MM.1S (cell line): ENCODE results near the gene RNGTT.

Experiments
- DNase-seq: peaks from one replicate; pipeline ENCODE4 v3.0.0-alpha.2; 2015
- H2AFZ ChIP-seq: fragments of 300-600 bp; sonication (generic); 2 replicates; pipeline ENCODE4 v1.6.0; 2016; ENCODE audit warnings: antibody characterized with exemption, low read length
- H3F3A ChIP-seq: fragments of 300-600 bp; sonication (generic); 2 replicates; pipeline ENCODE4 v1.6.1; 2016; ENCODE audit warnings: mild to moderate bottlenecking, antibody characterized with exemption, low read length, moderate library complexity, mixed read lengths; ENCODE audit not compliant: insufficient read depth
- H3K27ac ChIP-seq: fragments of 300-600 bp; sonication (generic); 2 replicates; pipeline ENCODE4 v1.5.1; 2016; ENCODE audit warnings: mild to moderate bottlenecking, low read length
- H3K27me3 ChIP-seq: fragments of 300-600 bp; sonication (generic); replicated peaks from 2 replicates; pipeline ENCODE4 v1.6.0; 2016; ENCODE audit warnings: low read length; ENCODE audit not compliant: insufficient read depth
- H3K36me3 ChIP-seq: fragments of 300-600 bp; sonication (generic); replicated peaks from 2 replicates; pipeline ENCODE4 v1.6.1; 2016; ENCODE audit warnings: mild to moderate bottlenecking, low read length, mixed read lengths; ENCODE audit not compliant: insufficient read depth
- H3K4me1 ChIP-seq: fragments of 300-600 bp; sonication (generic); 2 replicates; pipeline ENCODE4 v1.6.1; 2016; ENCODE audit warnings: low read length, mixed read lengths
- H3K4me2 ChIP-seq: fragments of 300-600 bp; sonication (generic); 2 replicates; pipeline ENCODE4 v1.6.0; 2016; ENCODE audit warnings: low read depth, low read length
- H3K4me3 ChIP-seq: fragments of 300-600 bp; sonication (generic); 2 replicates; pipeline ENCODE4 v1.5.1; 2016; ENCODE audit warnings: low read length, mixed read lengths
- H3K79me2 ChIP-seq: fragments of 300-600 bp; sonication (generic); 2 replicates; pipeline ENCODE4 v1.6.1; 2016; ENCODE audit warnings: mixed run types, low read length, mixed read lengths
- H3K9ac ChIP-seq: fragments of 300-600 bp; sonication (generic); 2 replicates; pipeline ENCODE4 v1.6.1; 2016; ENCODE audit warnings: low read length, mixed read lengths
- H3K9me2 ChIP-seq: fragments of 300-600 bp; sonication (generic); replicated peaks from 2 replicates; pipeline ENCODE4 v1.6.1; 2016; ENCODE audit warnings: mild to moderate bottlenecking, low read length, mixed read lengths; ENCODE audit not compliant: insufficient read depth
- H3K9me3 ChIP-seq: fragments of 300-600 bp; sonication (generic); replicated peaks from 2 replicates; pipeline ENCODE4 v1.6.1; 2016; ENCODE audit warnings: mild to moderate bottlenecking, low read length, mixed read lengths; ENCODE audit not compliant: insufficient read depth
- H4K20me1 ChIP-seq: fragments of 300-600 bp; sonication (generic); 2 replicates; pipeline ENCODE4 v1.6.1; 2016; ENCODE audit warnings: mild to moderate bottlenecking, low read length, moderate library complexity, mixed read lengths; ENCODE audit not compliant: insufficient read depth
- EZH2 ChIP-seq: fragments of 300-600 bp; sonication (generic); optimal IDR thresholded peaks from 2 replicates; pipeline ENCODE3; 2017; ENCODE audit warnings: low read depth, mild to moderate bottlenecking, antibody characterized with exemption, low read length, mixed read lengths
- EZH2phosphoT487 ChIP-seq: fragments of 300-600 bp; sonication (generic); IDR thresholded peaks from 2 replicates; pipeline ENCODE4 v1.6.1; 2018; ENCODE audit warnings: antibody characterized with exemption, low read length
- TF ChIP-seq, protein P1 (sequence below): fragments of 300-600 bp; sonication (generic); IDR thresholded peaks from 2 replicates; pipeline ENCODE4 v1.5.1; 2016; ENCODE audit warnings: antibody characterized with exemption, low read length, mixed read lengths

RNGTT gene

DNA sequence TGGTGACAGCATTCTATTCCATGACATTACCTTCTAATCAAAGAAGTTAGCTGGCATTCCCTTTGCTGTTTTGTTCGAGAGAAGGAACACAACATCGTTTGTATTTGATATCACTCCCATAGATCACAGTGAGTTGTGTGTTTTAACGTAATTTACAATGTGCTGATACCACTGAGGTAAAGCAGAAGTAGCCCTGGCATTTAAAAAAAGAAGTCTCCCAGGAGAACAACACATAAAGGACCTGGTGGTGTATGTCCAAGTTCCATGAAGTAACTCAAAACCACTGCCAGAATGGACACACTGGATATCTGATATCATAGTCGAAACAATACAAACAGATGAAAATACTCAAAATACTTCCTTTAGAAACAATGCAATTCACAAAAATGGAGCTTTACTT, 351.7 kb downstream of the RNGTT start:
- Histone ChIP-seq H3K36me3 (0 out of 2 replicates have a peak, but pooled peaks cover 3% of the 10 kb centered on the region), H3F3A (peaks cover 11% of the 10 kb centered on the region; the same call in 1 of the 2 replicates), H3K27ac (no peak overlapping the region), H3K4me3 (no peak overlapping the region), H3K9ac (no peak overlapping the region), H2AFZ (no peak overlapping the region), H3K27me3 (no peaks in the 10 kb centered on the region), H3K79me2 (no peaks in the 10 kb centered on the region), H3K9me3 (no peaks in the 10 kb centered on the region), H3K4me2 (no peak overlapping the region), H3K4me1 (peaks cover 9% of the 10 kb centered on the region), H3K9me2 (no peaks in the 10 kb centered on the region), H4K20me1 (no peaks in the 10 kb centered on the region)
- TF ChIP-seq EZH2phosphoT487 (no peak), EZH2 (no peak)
- TF ChIP-seq, protein P1, sequence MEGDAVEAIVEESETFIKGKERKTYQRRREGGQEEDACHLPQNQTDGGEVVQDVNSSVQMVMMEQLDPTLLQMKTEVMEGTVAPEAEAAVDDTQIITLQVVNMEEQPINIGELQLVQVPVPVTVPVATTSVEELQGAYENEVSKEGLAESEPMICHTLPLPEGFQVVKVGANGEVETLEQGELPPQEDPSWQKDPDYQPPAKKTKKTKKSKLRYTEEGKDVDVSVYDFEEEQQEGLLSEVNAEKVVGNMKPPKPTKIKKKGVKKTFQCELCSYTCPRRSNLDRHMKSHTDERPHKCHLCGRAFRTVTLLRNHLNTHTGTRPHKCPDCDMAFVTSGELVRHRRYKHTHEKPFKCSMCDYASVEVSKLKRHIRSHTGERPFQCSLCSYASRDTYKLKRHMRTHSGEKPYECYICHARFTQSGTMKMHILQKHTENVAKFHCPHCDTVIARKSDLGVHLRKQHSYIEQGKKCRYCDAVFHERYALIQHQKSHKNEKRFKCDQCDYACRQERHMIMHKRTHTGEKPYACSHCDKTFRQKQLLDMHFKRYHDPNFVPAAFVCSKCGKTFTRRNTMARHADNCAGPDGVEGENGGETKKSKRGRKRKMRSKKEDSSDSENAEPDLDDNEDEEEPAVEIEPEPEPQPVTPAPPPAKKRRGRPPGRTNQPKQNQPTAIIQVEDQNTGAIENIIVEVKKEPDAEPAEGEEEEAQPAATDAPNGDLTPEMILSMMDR, result no peak
- no peak for DNase-seq

GRCh38 chr6:88609983-88610382, 353.4 kb downstream of the RNGTT start:
- no peaks in the 10 kb centered on the region for H4K20me1 ChIP-seq
- H3K27me3 ChIP-seq, result no peaks in the 10 kb centered on the region
- DNase-seq, result no peak
- no peaks in the 10 kb centered on the region for H3K9me2 ChIP-seq
- peaks cover 5% of the 10 kb centered on the region for H3K4me1 ChIP-seq
- no peak overlapping the region for H3K4me2 ChIP-seq
- no peak overlapping the region for H3K4me3 ChIP-seq
- H3K27ac ChIP-seq, result no peak overlapping the region
- 0 out of 2 replicates have a peak, but pooled peaks cover 3% of the 10 kb centered on the region for H3F3A ChIP-seq
- no peaks in the 10 kb centered on the region for H3K79me2 ChIP-seq
- H3K9ac ChIP-seq, result no peak overlapping the region
- TF ChIP-seq EZH2phosphoT487, result no peak
- TF ChIP-seq, protein P1, result no peak
- TF ChIP-seq EZH2, result no peak
- 0 out of 2 replicates have a peak, but pooled peaks cover 3% of the 10 kb centered on the region for H3K36me3 ChIP-seq
- H2AFZ ChIP-seq, result no peak overlapping the region
- no peaks in the 10 kb centered on the region for H3K9me3 ChIP-seq

DNA sequence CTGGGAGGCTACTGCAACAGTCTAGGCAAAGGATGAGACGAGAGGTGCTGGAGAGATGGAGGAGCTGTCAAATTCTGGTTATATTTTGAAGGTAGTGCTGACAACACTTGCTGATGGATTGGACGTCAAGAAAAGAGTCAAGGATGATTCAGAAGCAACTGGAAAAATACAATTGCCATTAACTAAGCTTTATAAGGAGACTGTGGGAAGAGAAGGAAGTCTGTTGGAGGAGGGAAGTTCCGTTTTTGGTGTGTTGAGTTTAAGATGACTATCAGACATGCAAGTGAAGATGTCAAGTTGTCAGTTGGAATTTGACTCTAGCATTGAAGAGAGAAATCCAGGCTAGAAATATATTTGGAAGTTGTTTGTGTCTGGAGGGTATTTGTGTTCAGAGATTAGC, 358.1 kb downstream of the RNGTT start:
- no peaks in the 10 kb centered on the region for H3F3A ChIP-seq

More for the DNA sequence above, 358.1 kb downstream of the RNGTT start:
- Histone ChIP-seq H3K36me3 (no peaks in the 10 kb centered on the region), H3K9me2 (no peaks in the 10 kb centered on the region), H3K27ac (no peak overlapping the region), H3K27me3 (no peaks in the 10 kb centered on the region), H3K79me2 (no peaks in the 10 kb centered on the region), H4K20me1 (no peaks in the 10 kb centered on the region), H3K4me1 (no peaks in the 10 kb centered on the region), H3K4me2 (no peak overlapping the region), H2AFZ (no peak overlapping the region), H3K9ac (no peak overlapping the region), H3K9me3 (no peaks in the 10 kb centered on the region), H3K4me3 (no peak overlapping the region)
- DNase-seq, result no peak
- TF ChIP-seq, protein P1, result no peak
- no peak for TF ChIP-seq EZH2phosphoT487
